Putamen (tissue), 1 donor: ENCODE measurements around the gene ZNF850.
A peak's percentile ranks its signal among the peaks of the same experiment; 100 is the strongest.
"Not testable (repeated sequence)": the region's sequence is repeated elsewhere in the genome, so short reads cannot be mapped to it uniquely, and the experiment has no call there.

Experiments
- DNase-seq: peaks from one replicate; pipeline ENCODE4 v3.0.0-alpha.2; 2016; ENCODE audit warnings: low spot score

ZNF850 gene

DNA sequence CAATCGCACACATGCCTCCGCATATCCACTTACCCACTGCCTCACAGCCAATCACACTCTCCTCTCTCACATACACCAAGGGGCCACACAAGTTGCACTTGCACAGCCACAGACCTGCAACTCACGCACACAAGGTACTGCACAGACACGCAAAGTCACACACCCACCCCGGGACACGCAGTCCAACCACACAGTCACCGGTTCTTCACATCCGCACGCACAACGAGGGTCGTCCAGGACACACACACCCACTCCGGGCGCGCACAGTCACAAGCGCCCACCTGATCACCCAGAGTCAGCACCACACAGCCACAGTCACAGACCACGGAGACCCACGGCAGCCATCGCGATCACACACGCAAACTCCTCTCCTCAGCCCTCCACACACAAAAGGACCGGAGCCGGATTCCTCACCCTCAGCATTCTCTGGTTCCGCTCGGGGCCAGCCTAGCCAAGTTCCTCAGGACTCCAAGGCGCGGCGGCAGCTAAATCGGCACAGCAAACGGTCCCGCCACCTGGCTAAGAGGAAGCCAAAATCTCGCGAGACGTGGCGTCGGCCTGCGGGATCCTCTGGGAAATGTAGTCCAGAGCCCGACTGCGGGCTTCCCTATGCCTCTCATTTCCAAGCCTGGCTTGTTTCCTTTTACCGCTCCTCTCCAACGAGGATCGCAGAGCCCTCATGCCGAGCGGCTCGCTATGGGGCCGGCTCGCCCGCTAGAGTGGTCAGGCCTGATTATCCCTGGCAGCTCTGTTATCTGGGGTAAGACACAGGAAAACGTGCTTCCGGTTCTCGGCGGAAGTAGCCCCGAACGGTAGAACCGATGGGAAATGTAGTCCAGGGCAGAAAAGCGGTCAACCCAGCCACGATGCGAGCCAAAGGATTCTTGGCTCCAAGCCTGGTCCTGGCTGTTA, at the start of gene ZNF850:
ZNF850 (minus strand) TSS at position 497 of the 912 bp plus-strand sequence. CDS start 10,201 bp downstream, outside the sequence.
- peak; percentile 94 for DNase-seq

DNA sequence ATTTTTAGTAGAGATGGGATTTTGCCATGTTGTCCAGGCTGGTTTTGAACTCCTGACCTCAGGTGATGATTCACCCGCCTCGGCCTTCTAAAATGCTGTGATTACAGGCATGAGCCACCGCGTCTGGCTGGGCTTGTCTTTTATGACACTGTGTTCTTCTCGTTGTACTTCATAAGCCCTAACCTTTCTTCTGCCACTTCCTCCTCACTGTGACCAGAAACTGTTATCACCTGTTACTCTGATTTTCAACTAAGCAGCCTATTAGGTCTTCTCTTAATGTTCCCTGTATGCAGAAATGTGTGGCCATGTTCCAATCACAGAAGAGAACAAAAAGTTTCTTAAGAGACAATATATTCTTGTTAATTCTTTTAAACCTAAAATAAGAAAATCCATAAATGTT, 49.2 kb upstream of the ZNF850 start:
- DNase-seq, result no peak

DNA sequence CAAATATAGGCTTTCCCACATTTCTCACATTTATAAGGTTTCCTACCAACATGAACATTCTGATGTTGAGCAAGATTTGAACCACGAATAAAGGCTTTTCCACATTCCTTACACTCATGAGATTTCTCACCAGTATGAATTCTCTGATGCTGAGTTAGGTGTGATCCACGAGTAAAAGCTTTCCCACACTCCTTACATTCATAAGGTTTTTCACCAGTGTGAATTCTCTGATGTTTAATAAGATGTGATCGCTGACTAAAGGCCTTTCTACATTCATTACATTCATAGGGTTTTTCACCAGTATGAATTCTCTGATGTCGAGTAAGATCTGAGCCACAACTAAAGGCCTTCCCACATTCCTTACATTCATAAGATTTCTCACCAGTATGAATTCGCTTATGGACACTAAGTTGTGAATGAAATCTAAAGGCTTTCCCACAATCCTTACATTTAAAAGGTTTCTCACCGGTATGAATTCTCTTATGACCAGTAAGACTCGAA, 46.6 kb upstream of the ZNF850 start:
- no peak for DNase-seq

DNA sequence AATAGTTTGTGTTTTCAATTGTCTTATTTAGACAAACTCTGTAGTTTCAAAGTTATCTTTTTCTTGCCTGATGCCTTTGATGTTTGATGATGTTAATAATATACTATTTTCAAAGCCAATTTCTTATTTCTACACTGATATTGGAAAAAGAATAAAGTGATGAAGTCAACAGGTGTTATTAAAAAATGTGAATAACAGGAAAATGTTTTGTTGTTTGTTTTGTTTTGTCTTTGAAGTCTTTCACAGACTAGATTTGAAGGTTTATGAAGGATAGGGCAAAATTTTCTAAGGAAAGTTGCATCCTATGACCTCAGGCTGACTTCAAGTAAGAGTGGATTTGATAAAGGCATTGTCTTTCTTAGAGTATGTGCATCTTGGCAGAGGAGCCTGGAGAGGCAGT, 34.4 kb upstream of the ZNF850 start:
- DNase-seq, result no peak

DNA sequence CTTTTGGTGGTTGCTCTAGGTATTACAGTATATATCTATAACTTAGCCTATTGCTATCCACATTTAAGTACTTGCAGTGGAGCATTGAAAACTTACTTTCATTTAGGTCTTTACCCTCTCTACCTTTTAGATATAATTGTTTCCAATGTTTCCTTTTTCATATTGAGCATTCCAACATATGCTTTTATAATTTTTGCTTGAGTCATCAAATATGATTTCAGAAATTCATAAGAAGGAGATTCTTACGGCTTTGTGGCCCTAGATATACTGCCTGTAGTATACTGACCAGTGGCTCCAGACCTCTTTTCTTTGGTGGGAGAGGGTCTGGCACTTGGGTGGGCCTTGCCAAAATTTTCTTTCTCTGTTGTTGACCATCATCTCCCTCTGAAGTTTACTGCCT, 32.8 kb upstream of the ZNF850 start:
- no peak for DNase-seq

DNA sequence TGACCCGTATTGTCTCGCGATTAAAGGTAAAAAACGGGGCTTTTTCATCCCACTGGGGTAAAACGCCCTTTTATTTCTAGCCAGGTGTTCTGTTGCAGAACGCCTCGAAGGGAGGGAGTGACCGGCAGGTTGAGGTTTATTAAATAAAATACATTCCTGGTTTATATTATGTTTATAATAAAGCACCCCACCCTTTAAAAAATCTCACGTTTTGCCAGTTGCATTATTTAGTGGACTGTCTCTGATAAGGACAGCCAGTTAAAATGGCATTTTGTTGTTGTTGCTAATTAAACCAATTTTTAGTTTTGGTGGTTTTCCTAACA, 25.1 kb upstream of the ZNF850 start:
- DNase-seq, result no peak

DNA sequence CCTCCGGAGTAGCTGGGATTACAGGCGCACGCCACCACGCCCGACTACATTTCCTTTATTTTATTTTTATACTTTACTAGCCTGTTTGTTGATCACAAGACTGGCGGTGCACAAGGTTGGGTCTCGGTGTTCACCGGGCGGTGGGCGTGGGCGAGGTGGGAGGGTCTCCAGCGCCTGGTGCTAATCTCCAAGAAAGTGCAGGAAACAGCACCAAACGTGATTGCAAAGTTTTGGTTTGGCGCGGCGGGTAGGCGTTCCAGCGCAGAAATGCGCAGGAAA, 24.0 kb upstream of the ZNF850 start:
- DNase-seq, result no peak

DNA sequence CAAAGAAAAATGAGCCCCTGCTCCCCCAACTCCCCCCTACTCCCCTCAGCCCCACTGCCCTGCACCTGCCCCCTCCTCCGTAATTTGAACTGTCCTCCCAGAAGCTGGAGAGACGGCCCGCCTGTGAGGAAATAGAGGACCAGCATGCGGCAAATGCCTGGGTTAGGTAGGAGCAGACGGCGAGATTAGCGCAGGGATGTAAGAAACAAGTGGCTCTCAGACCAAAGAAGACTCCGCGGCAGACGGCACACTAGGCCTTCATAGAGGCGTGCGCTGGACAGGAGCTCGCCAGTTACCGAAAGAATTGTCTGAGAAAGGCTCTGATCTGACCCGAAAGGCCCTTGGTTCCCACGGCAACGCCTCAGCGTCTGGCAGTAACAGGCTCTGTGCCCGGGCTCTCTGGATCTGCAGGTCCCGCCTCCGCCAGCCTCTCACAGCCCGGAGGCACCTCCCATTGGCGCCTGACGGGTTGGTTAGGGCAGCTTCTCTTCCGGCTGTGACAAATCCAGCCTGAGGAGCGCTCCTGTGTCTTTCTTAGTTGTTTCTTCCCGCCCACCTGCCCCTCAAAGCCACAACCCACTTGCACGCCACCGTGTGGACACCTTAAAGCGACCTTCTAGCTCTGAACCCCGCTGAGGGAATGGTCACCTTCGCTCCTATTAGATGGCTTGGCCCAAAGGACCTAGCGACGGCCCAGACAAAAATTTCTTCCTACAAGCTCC, 19.0 kb upstream of the ZNF850 start:
- not testable (repeated sequence) for DNase-seq

DNA sequence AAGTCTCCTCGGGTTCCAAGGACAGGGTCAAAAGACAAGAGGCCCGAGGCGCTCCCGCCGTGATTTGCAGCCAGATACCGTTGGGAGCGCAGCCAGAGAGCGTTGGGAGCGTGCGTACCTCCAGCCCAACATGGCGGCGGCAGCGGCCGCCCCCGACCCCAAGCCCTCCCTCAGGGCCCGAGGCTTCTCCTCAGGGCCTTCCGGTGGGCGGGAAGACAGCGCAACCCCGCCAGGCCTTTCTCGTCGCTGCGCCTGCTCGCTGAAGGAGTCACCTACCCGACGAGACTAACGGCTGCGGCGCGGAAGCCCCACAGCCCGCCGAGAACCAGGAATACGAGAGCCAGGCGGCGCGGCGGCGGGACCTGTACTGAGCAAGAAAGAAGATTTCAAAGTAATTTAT, 3.2 kb upstream of the ZNF850 start:
- no peak for DNase-seq

DNA sequence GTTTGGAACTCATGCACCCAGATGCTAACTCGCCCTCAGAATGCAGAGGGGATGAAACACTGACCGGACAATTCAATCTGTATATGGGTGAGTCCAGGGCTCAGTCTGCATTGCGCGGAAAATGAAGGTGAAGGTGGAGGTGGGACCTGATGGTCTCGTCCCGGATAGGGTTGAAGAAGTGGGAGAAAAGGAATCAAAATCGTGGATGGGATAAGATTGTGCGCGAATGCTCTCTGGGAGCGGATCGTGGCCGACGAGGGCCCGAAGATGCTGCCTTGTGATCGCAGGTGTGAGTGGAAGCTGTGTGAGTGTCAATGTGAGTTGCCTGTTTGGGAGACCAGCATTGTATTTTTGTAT, 594 bp upstream of the ZNF850 start:
- DNase-seq, result no peak

DNA sequence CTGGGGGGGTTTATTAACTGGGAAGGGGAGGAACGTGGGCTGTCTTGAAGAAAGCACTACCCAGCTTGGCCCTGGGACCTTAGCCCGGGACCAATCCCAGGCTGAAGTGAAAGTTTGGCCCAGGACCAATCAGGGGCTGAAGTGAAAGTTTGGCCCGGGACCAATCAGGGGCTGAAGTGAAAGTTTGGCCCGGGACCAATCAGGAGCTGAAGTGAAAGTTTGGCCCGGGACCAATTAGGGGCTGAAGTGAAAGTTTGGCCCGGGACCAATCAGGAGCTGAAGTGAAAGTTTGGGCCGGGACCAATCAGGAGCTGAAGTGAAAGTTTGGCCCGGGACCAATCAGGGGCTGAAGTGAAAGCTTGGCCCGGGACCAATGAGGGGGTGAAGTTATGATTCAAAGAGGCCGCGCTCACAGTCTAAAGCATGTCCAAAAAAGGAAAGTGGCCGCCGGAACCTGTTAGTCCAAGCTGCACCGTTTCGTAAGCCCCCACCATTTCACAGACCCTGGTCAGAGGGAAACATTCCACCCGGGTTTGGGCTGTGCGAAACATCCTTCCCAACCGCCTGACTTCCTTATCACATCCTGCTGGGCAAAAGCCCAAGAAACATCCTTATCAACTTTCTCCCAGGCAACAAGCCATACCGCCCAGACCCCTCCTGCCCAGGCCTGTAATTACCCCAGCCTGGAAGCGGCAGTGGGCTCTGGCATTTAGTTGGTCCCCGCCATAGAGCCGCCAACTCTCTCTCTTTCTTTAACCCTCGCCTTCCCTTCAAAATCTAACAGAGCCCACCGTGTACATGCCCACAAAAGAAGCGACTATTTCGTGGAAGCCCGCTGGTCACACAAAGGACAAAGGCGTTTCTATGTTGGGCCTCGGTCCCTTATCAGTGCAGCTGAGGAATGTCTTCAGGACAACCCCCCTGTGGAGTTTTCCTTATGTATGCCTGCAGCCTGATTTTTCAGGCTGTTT, 1.1 kb downstream of the ZNF850 start:
- no peak for DNase-seq

DNA sequence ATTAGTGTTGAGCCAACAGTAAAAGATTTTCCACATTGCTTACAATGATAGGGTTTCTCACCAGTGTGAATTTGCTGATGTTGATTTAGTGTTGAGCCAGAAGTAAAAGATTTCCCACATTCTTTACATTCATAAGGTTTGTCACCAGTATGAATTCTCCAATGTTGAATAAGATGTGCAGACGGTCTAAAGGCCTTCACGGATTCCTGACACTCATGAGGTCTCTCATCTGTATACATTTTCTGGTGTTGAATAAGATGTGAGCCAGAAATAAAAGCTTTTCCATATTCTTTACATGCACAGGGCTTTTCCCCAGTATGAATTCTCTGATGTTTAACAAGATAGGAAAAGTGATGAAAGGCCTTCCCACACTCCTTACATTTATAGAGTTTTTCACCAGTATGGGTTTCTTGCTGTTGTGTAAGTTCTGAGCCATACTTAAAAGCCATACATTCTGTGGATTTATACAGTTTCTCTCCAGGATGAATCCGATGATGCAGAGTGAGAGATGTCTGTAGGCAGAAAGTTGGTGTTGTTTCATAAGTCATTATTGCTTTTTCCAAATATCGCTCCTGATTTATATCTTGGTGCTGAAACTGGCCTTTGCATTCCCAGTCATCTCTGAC, 22.4 kb downstream of the ZNF850 start:
- DNase-seq, result no peak

DNA sequence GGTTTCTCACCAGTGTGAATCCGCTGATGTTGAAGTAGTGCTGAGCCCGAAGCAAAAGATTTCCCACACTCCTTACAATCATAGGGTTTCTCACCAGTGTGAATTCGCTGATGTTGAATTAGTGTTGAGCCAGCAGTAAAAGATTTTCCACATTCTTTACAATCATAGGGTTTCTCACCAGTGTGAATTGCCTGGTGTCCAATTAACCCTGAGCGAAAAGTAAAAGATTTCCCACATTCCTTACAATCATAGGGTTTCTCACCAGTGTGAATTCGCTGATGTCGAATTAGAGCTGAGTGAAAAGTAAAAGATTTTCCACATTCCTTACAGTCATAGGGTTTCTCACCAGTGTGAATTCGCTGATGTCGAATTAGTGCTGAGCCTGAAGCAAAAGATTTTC, 23.0 kb downstream of the ZNF850 start:
- not testable (repeated sequence) for DNase-seq

DNA sequence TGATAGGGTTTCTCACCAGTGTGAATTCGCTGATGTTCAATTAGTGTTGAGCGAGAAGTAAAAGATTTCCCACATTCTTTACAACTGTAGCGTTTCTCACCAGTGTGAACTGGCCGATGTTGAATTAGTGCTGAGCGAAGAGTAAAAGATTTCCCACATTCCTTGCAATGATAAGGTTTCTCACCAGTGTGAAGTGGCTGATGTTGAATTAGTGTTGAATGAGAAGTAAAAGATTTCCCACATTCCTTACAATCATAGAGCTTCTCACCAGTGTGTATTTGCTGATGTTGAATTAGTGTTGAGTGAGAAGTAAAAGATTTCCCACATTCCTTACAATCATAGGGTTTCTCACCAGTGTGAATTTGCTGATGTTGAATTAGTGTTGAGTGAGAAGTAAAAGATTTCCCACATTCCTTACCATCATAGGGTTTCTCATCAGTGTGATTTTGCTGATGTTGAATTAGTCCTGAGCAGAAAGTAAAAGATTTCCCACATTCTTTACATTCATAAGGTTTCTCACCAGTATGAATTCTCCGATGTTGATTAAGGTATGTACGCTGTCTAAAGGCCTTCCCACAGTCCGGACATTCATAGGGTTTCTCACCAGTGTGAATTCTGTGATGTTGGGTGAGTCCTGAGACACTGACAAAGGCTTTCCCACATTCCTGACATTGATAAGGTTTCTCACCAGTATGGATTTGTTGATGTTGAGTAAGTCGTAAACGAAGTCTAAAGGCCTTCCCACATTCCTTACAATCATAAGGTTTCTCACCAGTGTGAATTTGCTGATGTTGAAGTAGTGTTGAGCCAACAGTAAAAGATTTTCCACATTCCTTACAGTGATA, 24.0 kb downstream of the ZNF850 start:
- DNase-seq, result no peak

DNA sequence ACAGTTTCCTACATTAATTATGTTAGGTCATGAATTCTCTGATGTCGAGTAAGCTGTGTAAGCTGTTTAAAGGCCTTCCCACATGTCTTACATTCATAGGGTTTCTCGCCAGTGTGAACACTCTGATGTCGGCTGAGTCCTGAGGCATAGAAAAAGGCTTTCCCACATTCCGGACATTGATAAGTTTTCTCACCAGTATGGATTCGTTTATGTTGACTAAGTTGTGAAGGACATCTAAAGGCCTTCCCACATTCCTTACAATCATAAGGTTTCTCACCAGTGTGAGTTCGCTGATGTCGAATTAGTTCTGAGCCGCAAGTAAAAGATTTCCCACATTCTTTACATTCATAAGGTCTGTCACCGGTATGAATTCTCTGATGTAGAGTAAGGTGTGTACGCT, 24.9 kb downstream of the ZNF850 start:
- no peak for DNase-seq

DNA sequence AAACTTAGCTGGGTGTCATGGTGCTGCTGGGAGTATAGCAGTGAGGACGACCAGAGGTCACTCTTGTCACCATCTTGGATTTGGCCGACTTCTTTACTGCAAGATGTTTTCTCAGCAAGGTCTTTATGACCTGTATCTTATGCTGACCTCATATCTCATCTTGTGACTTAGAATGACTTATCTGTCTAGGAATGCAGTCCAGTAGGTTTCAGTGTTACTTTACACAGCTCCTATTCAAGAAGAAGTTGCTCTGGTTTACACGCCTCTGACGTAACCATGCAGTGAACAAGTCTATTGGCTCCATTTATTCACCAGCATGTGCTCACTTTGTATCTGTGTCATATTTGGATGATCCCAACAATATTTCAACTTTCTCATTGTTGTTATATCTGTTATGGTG, 26.7 kb downstream of the ZNF850 start:
- no peak for DNase-seq

DNA sequence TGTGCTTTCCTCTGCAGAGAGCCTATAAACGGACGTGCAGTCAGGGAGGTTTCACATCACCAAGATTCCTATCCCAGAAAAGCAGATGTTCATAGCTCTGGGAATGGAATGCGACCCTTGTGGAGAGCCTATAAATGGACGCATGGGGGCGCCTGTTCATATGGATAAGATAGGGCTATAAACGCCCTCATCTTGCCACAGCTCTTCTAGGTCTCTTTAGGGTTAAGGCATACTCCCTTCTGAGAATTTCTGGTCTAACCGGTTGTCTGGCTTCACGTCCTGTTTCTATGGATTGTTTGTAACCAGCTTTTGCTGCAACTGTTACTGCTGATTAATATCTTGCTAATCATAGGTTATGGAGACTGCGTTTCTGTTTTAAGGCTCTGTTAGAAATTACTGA, 36.4 kb downstream of the ZNF850 start:
- not testable (repeated sequence) for DNase-seq

DNA sequence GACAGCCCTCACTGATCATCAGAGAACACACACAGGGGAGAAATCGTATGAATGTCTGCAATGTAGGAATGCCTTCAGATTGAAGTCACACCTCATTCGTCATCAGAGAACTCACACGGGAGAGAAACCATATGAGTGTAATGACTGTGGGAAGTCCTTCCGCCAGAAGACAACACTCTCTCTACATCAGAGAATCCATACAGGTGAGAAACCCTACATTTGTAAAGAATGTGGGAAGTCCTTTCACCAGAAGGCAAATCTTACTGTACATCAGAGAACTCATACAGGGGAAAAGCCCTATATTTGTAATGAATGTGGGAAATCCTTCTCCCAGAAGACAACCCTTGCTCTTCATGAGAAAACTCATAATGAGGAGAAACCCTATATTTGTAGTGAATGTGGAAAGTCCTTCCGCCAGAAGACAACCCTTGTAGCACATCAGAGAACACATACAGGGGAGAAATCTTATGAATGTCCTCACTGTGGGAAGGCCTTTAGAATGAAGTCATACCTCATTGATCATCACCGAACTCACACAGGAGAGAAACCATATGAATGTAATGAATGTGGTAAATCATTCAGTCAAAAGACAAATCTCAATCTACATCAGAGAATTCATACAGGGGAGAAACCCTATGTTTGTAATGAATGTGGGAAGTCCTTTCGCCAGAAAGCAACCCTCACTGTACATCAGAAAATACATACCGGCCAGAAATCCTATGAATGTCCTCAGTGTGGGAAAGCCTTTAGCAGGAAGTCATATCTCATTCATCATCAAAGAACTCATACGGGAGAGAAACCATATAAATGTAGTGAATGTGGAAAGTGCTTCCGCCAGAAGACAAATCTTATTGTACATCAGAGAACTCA, 52.7 kb downstream of the ZNF850 start:
- no peak for DNase-seq

DNA sequence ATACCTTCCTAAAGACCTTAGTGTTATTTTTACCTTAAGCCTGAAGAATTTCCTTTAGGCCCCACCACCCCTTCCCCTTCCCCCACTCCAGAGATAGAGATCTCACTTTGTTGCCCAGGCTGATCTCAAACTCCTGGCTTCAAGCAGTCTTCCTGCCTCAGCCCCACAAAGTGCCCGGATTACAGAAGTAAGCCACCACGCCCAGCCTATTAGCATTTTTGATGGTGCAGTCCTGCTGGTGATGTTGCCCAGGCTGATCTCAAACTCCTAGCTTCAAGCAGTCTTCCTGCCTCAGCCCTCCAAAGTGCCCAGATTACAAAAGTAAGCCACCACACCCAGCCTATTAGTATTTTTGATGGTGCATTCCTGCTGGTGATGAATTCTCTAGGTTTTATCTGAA, 63.2 kb downstream of the ZNF850 start:
- no peak for DNase-seq

DNA sequence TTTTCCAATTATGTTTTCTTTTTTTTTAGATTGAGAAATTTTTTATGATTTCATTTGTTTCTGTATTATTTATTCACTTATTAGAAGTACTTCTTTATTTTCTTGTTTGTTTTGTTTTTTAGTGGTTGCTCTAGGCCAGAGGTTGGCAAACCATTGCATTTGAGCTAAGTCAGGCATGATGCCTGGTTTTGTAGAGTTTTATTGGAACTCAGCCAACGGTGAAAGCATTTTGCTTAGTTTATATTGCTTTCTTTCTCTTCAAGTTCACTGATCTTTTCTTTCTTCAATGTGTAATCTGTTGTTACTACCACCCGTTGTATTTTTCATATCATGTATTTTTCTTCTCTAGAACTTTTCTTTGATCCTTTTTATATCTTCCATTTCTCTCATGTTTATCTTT, 65.5 kb downstream of the ZNF850 start:
- no peak for DNase-seq
